Measurements from ENCODE around the gene IFT122.

DNA sequence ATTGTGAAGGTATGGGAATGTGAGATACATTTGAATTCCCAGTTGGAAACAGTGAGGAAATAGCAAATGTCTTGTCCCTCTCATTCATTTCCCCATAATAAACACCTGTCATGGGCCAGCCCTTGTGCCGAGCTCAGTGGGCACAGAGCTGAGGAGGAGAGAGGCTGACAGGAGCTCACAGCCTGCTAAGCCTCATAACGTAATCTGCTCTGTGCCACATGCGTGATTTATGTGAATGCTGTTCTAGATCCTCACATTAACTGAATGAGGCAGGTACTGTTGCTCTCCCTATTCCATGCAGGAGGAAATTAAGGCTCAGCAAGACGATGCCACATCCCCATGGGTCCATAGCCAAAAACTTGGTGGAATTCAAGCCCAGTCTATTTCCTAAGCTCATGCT, 53.2 kb downstream of the IFT122 start:
- TF ChIP-seq CTCF (IDR thresholded peaks at IDR 0.05): no peak
- no peak for TF ChIP-seq POLR2A (IDR thresholded peaks at IDR 0.05)
